AG04449 (cell line): ENCODE data around the gene IRS2.

Source experiments
- CTCF ChIA-PET: fragments of 350-600 bp; formaldehyde crosslinking; extraction: SDS; loops from one replicate; lab custom pipeline; 2021; ENCODE audit warnings: antibody characterized with exemption; lab: Yijun Ruan, JAX
- POLR2A ChIA-PET: fragments of 400-600, 350-600 bp; formaldehyde crosslinking; extraction: SDS; loops from one replicate; lab custom pipeline; 2020; ENCODE audit warnings: antibody characterized with exemption, inconsistent platforms; lab: Yijun Ruan, JAX
- DNase-seq: peaks from one replicate; pipeline ENCODE4 v3.0.0-alpha.2; 2010; ENCODE audit warnings: low read depth, low spot score
- H3K4me3 ChIP-seq: 2 replicates; pipeline ENCODE4 v1.5.1; 2011; ENCODE audit warnings: low read depth, mild to moderate bottlenecking, control low read depth, low read length
- TF ChIP-seq, protein P1 (sequence below): IDR thresholded peaks from one replicate; pipeline ENCODE4 v1.5.1; 2011; ENCODE audit warnings: mild to moderate bottlenecking, moderate library complexity, low read length, control low read depth, inconsistent platforms; ENCODE audit not compliant: insufficient read depth; ENCODE audit errors: missing control alignments

The IRS2 gene

GRCh38 chr13:109819874-109820273 lies 33.5 kb upstream of the IRS2 start:
- DNase-seq: no peak
- ChIA-PET CTCF (interaction anchor here (1.1 kb wide), 1 partner anchor 22 kb away, joined by 4 read pairs; no protein-coding TSS in a partner anchor), POLR2A (no interaction called here)
- H3K4me3 ChIP-seq: no peak overlapping the region
- TF ChIP-seq, protein P1, sequence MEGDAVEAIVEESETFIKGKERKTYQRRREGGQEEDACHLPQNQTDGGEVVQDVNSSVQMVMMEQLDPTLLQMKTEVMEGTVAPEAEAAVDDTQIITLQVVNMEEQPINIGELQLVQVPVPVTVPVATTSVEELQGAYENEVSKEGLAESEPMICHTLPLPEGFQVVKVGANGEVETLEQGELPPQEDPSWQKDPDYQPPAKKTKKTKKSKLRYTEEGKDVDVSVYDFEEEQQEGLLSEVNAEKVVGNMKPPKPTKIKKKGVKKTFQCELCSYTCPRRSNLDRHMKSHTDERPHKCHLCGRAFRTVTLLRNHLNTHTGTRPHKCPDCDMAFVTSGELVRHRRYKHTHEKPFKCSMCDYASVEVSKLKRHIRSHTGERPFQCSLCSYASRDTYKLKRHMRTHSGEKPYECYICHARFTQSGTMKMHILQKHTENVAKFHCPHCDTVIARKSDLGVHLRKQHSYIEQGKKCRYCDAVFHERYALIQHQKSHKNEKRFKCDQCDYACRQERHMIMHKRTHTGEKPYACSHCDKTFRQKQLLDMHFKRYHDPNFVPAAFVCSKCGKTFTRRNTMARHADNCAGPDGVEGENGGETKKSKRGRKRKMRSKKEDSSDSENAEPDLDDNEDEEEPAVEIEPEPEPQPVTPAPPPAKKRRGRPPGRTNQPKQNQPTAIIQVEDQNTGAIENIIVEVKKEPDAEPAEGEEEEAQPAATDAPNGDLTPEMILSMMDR: no peak

DNA sequence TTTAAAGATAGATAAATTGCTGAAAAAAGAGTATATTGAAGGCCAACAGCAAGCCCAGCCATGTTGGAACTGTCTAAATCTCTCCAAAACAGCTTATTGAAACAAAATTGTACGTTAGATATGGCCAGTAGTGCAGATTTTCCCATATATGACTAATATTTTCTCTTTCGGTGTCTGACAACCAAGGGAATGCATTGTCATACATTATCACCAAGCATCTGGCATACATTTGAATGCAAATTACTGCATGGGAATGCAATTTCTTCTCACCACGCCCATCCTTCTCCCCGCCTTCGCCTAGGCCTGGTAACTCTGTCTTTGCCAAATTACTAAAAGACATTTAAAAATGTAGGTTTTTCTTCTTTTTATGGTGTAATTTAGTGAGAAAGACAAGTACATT lies 32.5 kb upstream of the IRS2 start:
- H3K4me3 ChIP-seq: no peak overlapping the region
- TF ChIP-seq, protein P1: no peak
- CTCF ChIA-PET: interaction anchor here (0.8 kb wide), 1 partner anchor 297 kb away, joined by 3 read pairs; no protein-coding TSS in a partner anchor
- POLR2A ChIA-PET: no interaction called here
- DNase-seq: no peak

GRCh38 chr13:109817591-109818535 lies 31.5 kb upstream of the IRS2 start:
- CTCF ChIA-PET: interaction anchor here (0.6 to 1.2 kb wide), 5 partner anchors 33 to 855 kb away, joined by 3 to 4 read pairs (median 3); no protein-coding TSS in a partner anchor
- TF ChIP-seq, protein P1: no peak
- H3K4me3 ChIP-seq: peak overlapping the region; percentile 26
- POLR2A ChIA-PET: no interaction called here
- DNase-seq: no peak

GRCh38 chr13:109816808-109817203 lies 30.4 kb upstream of the IRS2 start:
- POLR2A ChIA-PET: interaction anchor here (0.7 kb wide), 1 partner anchor 20 kb away, joined by 3 read pairs; no protein-coding TSS in a partner anchor
- CTCF ChIA-PET: interaction anchor here (1.1 kb wide), 1 partner anchor 293 kb away, joined by 3 read pairs; no protein-coding TSS in a partner anchor
- DNase-seq: no peak

DNA sequence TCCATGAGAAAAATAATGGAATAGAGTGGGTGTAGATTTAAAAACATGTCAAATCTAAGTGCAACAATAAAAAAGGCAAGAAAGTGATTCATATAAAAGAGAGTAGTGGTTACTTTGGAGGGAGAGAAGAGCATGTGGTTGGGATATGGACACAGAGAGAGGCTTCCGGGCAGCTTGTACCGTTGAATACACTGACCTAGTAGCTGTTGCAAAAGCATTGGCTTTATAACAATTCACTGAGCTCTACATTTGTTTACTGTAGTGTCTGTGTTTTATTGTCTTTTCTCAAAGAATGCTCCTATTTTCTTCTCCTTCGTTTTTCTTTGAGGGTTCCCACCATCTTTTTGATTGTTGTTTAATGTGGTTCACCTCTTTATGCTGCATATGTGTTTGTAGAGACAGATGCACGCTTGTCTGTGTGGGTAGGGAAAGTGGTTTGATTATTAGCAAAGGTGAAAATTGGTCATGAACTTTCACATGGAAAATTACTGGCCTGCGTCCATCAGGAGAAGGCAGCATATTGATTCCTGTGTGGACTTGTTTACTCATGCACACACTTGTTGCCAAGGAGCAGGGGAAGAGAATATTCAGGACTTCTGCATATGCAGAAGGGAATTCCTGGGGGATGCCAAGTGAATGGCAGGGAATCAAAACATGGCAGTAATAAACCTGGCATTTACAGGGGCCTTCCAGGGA lies 29.9 kb upstream of the IRS2 start:
- POLR2A ChIA-PET: interaction anchor here (0.7 kb wide), 1 partner anchor 19 kb away, joined by 3 read pairs; no protein-coding TSS in a partner anchor
- CTCF ChIA-PET: no interaction called here
- DNase-seq: no peak

More at GRCh38 chr13:109816808-109817203, 30.4 kb upstream of the IRS2 start:
- TF ChIP-seq, protein P1: no peak
- no peak overlapping the region for H3K4me3 ChIP-seq

More for the DNA sequence above, 29.9 kb upstream of the IRS2 start:
- TF ChIP-seq, protein P1: no peak
- no peak overlapping the region for H3K4me3 ChIP-seq
